Stimulated activated CD8-positive, alpha-beta memory T cell treated with anti-CD3 and anti-CD28 coated beads, Interleukin-15, amount 100 ng/mL, for 24 hours (primary cell): ENCODE data around the gene SCN3A.

Source experiments
- DNase-seq: peaks from one replicate; pipeline ENCODE4 v3.0.0-alpha.2; 2020; ENCODE audit warnings: low read depth

SCN3A gene

DNA sequence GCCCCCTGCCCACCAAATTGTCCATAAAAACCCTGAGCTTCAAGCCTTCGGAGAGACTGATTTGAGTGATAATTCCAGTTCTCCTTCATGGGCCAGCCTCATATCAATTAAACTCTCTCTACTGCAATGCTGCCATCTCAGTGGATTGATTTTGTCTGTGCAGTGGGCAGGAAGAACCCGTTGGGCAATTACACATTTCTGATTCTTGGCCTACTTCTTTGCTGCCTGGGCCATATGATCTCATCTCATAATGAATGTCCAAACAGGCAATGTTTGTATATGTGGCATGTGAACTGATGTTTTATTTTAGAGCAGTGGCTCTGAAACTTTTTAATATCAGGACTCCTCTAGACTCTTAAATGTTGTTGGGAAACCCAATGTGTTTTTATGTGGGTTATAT lies 147.3 kb downstream of the SCN3A start:
- no peak for DNase-seq

DNA sequence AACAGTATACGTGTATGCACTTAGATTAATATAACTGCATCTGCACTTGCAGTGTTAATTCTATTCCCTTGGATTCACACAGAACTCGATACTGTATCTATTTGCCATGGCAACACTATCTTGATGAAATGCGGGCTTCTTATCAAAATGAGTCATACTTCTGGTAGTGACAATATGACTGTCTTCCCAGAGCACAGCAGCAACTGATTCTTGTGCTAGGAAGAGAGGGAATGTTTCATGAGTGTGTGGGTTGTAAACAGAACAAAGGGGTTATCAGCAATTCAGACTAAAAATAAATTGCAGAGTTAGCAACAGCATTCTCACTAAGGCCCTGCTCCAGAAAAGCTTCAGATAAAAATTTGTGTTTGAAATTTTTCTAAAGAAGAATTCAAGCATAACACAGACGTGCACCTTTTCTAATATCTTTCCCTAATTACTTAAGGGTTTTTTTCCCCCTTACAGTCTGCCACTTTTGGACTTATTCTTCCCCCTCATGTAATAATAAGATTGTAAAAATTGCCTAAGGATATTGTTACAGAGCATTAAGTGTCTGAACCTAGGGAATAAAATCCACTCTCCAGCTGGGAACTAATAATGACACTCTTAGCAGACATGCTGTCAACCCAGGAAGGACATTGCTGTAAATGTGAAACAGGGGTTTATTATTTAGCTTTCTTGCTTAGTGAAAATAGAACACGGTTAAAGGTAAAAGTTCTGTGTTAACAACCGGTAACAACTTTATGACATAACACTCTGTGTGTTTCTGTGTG lies 148.6 kb downstream of the SCN3A start:
- DNase-seq: no peak

DNA sequence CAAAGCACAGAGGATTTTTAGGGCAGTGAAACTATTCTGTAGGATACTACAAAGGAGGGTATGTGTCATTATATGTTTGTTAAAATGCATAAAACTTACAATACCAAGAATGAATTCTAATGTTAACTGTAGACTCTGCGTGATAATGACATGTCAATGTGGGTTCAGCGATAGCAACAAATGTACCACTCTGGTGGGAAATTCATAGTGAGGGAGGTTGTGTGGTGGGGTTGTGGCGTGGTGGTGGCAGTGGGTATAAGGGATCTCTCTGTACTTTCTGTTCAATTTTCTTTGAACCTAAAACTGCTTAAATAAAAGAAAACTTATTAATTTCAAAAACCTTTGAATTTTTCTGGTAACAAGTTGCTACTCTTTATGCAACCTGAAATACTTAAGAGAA lies 149.2 kb downstream of the SCN3A start:
- no peak for DNase-seq

DNA sequence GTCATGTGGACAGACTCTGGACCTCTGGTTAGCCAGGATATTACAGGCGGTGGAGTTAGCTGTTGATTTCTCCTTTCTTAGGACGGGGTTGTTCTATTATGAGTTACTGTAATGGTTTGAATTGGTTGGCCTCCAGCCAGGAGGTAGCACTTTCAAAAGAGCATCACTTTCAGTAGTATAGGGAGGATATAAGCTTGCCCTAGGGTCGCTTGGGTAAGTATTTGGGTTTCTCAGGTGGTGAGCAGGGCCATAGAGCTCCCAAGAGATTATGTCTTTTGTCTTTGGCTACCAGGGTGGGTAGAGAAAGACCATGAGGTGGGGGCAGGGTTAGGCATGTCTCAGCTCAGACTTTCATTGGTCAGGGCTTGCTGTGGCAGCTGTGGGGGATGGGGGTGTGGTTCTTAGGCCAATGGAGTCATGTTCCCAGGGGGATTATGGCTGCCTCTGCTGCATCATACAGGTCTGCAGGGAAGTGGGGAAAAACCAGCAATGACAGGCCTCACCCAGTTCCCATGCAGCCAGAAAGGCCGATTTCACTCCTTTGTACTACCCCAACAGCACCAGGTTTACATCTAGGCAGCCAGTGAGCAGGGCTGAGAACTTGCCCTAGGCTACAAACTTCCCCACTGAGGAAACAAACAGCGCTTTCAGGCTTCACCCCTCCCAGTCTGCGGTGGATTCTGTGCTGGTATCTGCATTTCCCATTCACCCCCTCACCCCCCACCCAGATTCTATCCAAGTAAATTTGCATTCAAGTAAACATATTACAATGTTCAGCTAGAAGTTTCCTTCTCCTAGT lies 159.1 kb downstream of the SCN3A start:
- no peak for DNase-seq
